Upper lobe of left lung (tissue), 6 donors: ENCODE results near the gene DLST. TPM values are rescaled to one million over a fixed set of nuclear protein-coding genes. Genes with fewer than 3 reads are reported as not detected.

Experiments used
- ATAC-seq, 2 donors: fragments of 200-7000 bp; cut with Tn5 transposase; one replicate each; pipeline ENCODE4 v1.9.1; 2022; ENCODE audit warnings: mild to moderate bottlenecking in 2 of 2, moderate library complexity in 2 of 2; ENCODE audit not compliant: low FRiP score in 2 of 2
- DNase-seq, 2 donors: peaks; one replicate each; pipeline ENCODE4 v3.0.0-alpha.2; 2019 to 2020
- H3K27ac ChIP-seq, 4 donors: fragments of 200-600 bp; sonication (generic); one replicate each; pipeline ENCODE4 v1.5.1; 2016 to 2019
- H3K27me3 ChIP-seq, 4 donors: fragments of 200-600 bp; sonication (generic); one replicate each; pipeline ENCODE4 v1.5.1; 2017 to 2019
- H3K36me3 ChIP-seq, 4 donors: fragments of 200-600 bp; sonication (generic); one replicate each; pipeline ENCODE4 v1.5.1; 2016 to 2019
- H3K4me1 ChIP-seq, 4 donors: fragments of 200-600 bp; sonication (generic); one replicate each; pipeline ENCODE4 v1.5.1; 2018 to 2019
- H3K4me3 ChIP-seq, 4 donors: fragments of 200-600 bp; sonication (generic); one replicate each; pipeline ENCODE4 v1.5.1; 2017 to 2019; ENCODE audit warnings: mild to moderate bottlenecking in 2 of 4, moderate library complexity in 1 of 4
- H3K9me3 ChIP-seq, 4 donors: fragments of 200-600 bp; sonication (generic); one replicate each; pipeline ENCODE4 v1.5.1; 2018 to 2019
- CTCF ChIP-seq, 6 experiments: fragments of 450-650 bp in 4 of 6; fragments of 200-600 bp in 2 of 6; sonication (generic) in 2 of 6; IDR thresholded peaks; one replicate each; pipeline ENCODE4 v1.5.1; 2016 to 2019; ENCODE audit warnings: antibody characterized with exemption in 6 of 6
- EP300 ChIP-seq, 4 donors: sonication (generic); formaldehyde crosslinking; IDR thresholded peaks; one replicate each; pipeline ENCODE4 v1.5.1; 2017; ENCODE audit warnings: antibody characterized with exemption in 4 of 4, control low read depth in 2 of 4
- POLR2A ChIP-seq, 4 donors: fragments of 450-650 bp; IDR thresholded peaks; one replicate each; pipeline ENCODE4 v1.5.1; 2016 to 2017; ENCODE audit warnings: antibody characterized with exemption in 4 of 4, mild to moderate bottlenecking in 2 of 4
- POLR2AphosphoS5 ChIP-seq, 2 donors: sonication (generic); formaldehyde crosslinking; IDR thresholded peaks; one replicate each; pipeline ENCODE4 v1.5.1; 2017; ENCODE audit warnings: antibody characterized with exemption in 2 of 2
- WGBS, 2 donors: methylation state at CpG; one replicate each; pipeline ENCODE4 v1.1.5; 2017 to 2018; 5-methylcytosine and 5-hydroxymethylcytosine counted together
- total RNA-seq, 6 donors: library from RNA; depleted of rRNA in 4 of 6; stranded (reverse); fragments of >200 nt in 4 of 6; gene quantifications; one replicate each; pipeline versions ENCODE4 v1.1.0 to v1.2.1, GENCODE V29; 2016 to 2021
- donor health status: DM: no; HTN: no; CAD: no; lungs with moderate emphysema.
- donor health status: DM: no; HTN: yes; CAD: no; lungs with severe emphysema.

Gene DLST
- total RNA-seq, 6 donors from 2014 or later = 81.0 to 95.3 (median 83.1) TPM

- no peak overlapping the region for H3K27ac ChIP-seq
- no peaks in the 10 kb centered on the region for H3K27me3 ChIP-seq
- ATAC-seq (no peak), DNase-seq (no peak)
- H3K9me3 ChIP-seq = no peaks in the 10 kb centered on the region
- H3K4me1 ChIP-seq = peaks cover 0 to 10% (median 8%) of the 10 kb centered on the region in 4 donors
- TF ChIP-seq EP300 (IDR thresholded peaks at IDR 0.05) (no peak), POLR2AphosphoS5 (IDR thresholded peaks at IDR 0.05) (no peak), CTCF (IDR thresholded peaks at IDR 0.05) (no peak), POLR2A (IDR thresholded peaks at IDR 0.05) (no peak)
- no peaks in the 10 kb centered on the region for H3K36me3 ChIP-seq
- H3K4me3 ChIP-seq = no peak overlapping the region
- WGBS, 2 donors = 80 to 98% methylated on average over 2 to 4 of the region's 6 CpGs
Observed at GRCh38 chr14:74912111-74912510, 30.4 kb downstream of the DLST start.

- WGBS, 2 donors = 94 to 97% methylated on average over 3 to 10 of the region's 10 CpGs
- no peak for ATAC-seq
Observed at GRCh38 chr14:74912801-74913200, 31.1 kb downstream of the DLST start.

GRCh38 chr14:74913393-74913910 is 31.7 kb downstream of the DLST start:
- Histone ChIP-seq H3K4me3 (no peak overlapping the region), H3K27me3 (no peaks in the 10 kb centered on the region), H3K4me1 (peaks cover 0 to 11% (median 6%) of the 10 kb centered on the region in 4 donors), H3K27ac (no peak overlapping the region), H3K36me3 (no peaks in the 10 kb centered on the region), H3K9me3 (no peaks in the 10 kb centered on the region)
- TF ChIP-seq POLR2A (IDR thresholded peaks at IDR 0.05) (no peak), CTCF (IDR thresholded peaks at IDR 0.05) (no peak), POLR2AphosphoS5 (IDR thresholded peaks at IDR 0.05) (no peak), EP300 (IDR thresholded peaks at IDR 0.05) (no peak)
- no peak for ATAC-seq
- WGBS, 2 donors = 61 to 75% methylated on average over 4 to 5 of the region's 5 CpGs
- no peak for DNase-seq

More at GRCh38 chr14:74912801-74913200, 31.1 kb downstream of the DLST start:
- no peaks in the 10 kb centered on the region for H3K9me3 ChIP-seq
- TF ChIP-seq POLR2A (IDR thresholded peaks at IDR 0.05) = no peak
- no peak for TF ChIP-seq POLR2AphosphoS5 (IDR thresholded peaks at IDR 0.05)
- no peak for TF ChIP-seq EP300 (IDR thresholded peaks at IDR 0.05)
- TF ChIP-seq CTCF (IDR thresholded peaks at IDR 0.05) = no peak
- no peak for DNase-seq
- H3K4me3 ChIP-seq = no peak overlapping the region
- H3K27me3 ChIP-seq = no peaks in the 10 kb centered on the region
- H3K27ac ChIP-seq = no peak overlapping the region
- no peaks in the 10 kb centered on the region for H3K36me3 ChIP-seq
- H3K4me1 ChIP-seq = peaks cover 0 to 6% (median 5%) of the 10 kb centered on the region in 4 donors

GRCh38 chr14:74913986-74914573 is 32.4 kb downstream of the DLST start:
- H3K9me3 ChIP-seq = no peaks in the 10 kb centered on the region
- WGBS, 2 donors = 53 to 60% methylated on average over 4 to 6 of the region's 6 CpGs
- DNase-seq (peak in 1 of 2 donors; percentile 40), ATAC-seq (peak in 1 of 2 donors; percentile 80)
- peaks cover 0 to 11% (median 6%) of the 10 kb centered on the region in 4 donors for H3K4me1 ChIP-seq
- H3K27ac ChIP-seq = peak overlapping the region in 1 of 4 donors; percentile 4
- H3K36me3 ChIP-seq = no peaks in the 10 kb centered on the region
- H3K27me3 ChIP-seq = no peaks in the 10 kb centered on the region
- H3K4me3 ChIP-seq = no peak overlapping the region
- TF ChIP-seq CTCF (IDR thresholded peaks at IDR 0.05) = peak; percentile 40 to 64 (median 57)
- TF ChIP-seq POLR2A (IDR thresholded peaks at IDR 0.05) = no peak

GRCh38 chr14:74915426-74915825 is 33.7 kb downstream of the DLST start:
- DNase-seq (no peak), ATAC-seq (no peak)
- Histone ChIP-seq H3K27me3 (no peaks in the 10 kb centered on the region), H3K27ac (no peak overlapping the region), H3K36me3 (no peaks in the 10 kb centered on the region), H3K4me1 (peaks cover 0 to 11% (median 6%) of the 10 kb centered on the region in 4 donors), H3K9me3 (no peaks in the 10 kb centered on the region), H3K4me3 (no peak overlapping the region)
- TF ChIP-seq POLR2AphosphoS5 (IDR thresholded peaks at IDR 0.05) (no peak), CTCF (IDR thresholded peaks at IDR 0.05) (no peak), POLR2A (IDR thresholded peaks at IDR 0.05) (no peak)
- WGBS, 2 donors = 84 to 87% methylated on average over 4 of the region's 4 CpGs
